UCSD-AML1 (cell line): ENCODE measurements around the gene TENT5C.

Experiments
- DNase-seq: peaks from one replicate; lab custom pipeline; 2025; ENCODE audit not compliant: unreplicated experiment; lab: John Stamatoyannopoulos, UW

Gene TENT5C

GRCh38 chr1:117612517-117613248 lies 6.8 kb downstream of the TENT5C start:
- DNase-seq = no peak

- DNase-seq = no peak
These were observed 7.6 kb downstream of the TENT5C start for GRCh38 chr1:117613249-117613968.

- DNase-seq = no peak
These were observed 8.3 kb downstream of the TENT5C start for GRCh38 chr1:117613969-117614729.

- no peak for DNase-seq
These were observed 9.6 kb downstream of the TENT5C start for GRCh38 chr1:117615474-117615873.

GRCh38 chr1:117616356-117616755 lies 10.5 kb downstream of the TENT5C start:
- DNase-seq = no peak

GRCh38 chr1:117616967-117617366 lies 11.1 kb downstream of the TENT5C start:
- no peak for DNase-seq

GRCh38 chr1:117618450-117619122 lies 12.7 kb downstream of the TENT5C start:
- DNase-seq = no peak

- DNase-seq = no peak
These were observed 14.6 kb downstream of the TENT5C start for GRCh38 chr1:117620440-117620839.

- no peak for DNase-seq
These were observed 15.5 kb downstream of the TENT5C start for GRCh38 chr1:117621316-117621715.

- DNase-seq = no peak
These were observed 16.9 kb downstream of the TENT5C start for GRCh38 chr1:117622726-117623125.

- DNase-seq = no peak
These were observed 17.3 kb downstream of the TENT5C start for GRCh38 chr1:117623141-117623540.

GRCh38 chr1:117623698-117624097 lies 17.9 kb downstream of the TENT5C start:
- no peak for DNase-seq

- no peak for DNase-seq
These were observed 21.8 kb downstream of the TENT5C start for GRCh38 chr1:117627546-117628130.

- no peak for DNase-seq
These were observed 22.5 kb downstream of the TENT5C start for GRCh38 chr1:117628343-117628742.

GRCh38 chr1:117629625-117630422 lies 24.0 kb downstream of the TENT5C start:
- no peak for DNase-seq

GRCh38 chr1:117630423-117630998 lies 24.7 kb downstream of the TENT5C start:
- DNase-seq = no peak

GRCh38 chr1:117631359-117632160 lies 25.7 kb downstream of the TENT5C start:
- DNase-seq = no peak

- no peak for DNase-seq
These were observed 26.6 kb downstream of the TENT5C start for GRCh38 chr1:117632269-117633067.
